Peyer's patch (tissue), 4 donors: ENCODE measurements around the gene OARD1.

Source experiments
- POLR2A ChIP-seq, 2 donors: fragments of 450-650 bp; IDR thresholded peaks; one replicate each; pipeline ENCODE4 v1.5.1; 2017; ENCODE audit warnings: antibody characterized with exemption in 2 of 2, mild to moderate bottlenecking in 2 of 2, moderate library complexity in 2 of 2
- TF ChIP-seq, protein P1 (sequence below), 6 experiments: fragments of 450-650 bp in 4 of 6; fragments of 200-600 bp in 2 of 6; sonication (generic) in 1 of 6; IDR thresholded peaks; one replicate each; pipeline ENCODE4 v1.5.1; 2017 to 2019; ENCODE audit warnings: antibody characterized with exemption in 6 of 6, mild to moderate bottlenecking in 3 of 6, moderate library complexity in 1 of 6

DNA sequence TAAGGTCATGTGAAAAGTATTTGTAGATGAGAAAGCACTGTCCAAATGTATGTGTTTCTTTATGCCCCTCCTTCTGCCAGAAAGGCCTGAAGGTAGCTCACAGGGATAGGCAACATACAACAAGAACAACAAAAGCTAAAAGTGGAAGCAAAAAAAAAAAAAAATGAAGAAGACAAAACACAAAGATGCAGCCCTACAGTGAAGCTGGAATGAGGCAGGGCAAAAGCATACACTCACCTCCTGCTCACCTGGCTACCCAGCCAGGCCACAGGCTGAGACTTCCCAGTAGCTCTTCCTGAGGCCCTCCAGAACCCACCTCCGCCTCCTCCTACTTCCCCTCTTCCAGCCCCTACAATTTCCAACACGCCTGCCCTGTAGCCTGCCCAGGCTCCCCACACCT, 35.6 kb downstream of the OARD1 start:
- TF ChIP-seq, protein P1, sequence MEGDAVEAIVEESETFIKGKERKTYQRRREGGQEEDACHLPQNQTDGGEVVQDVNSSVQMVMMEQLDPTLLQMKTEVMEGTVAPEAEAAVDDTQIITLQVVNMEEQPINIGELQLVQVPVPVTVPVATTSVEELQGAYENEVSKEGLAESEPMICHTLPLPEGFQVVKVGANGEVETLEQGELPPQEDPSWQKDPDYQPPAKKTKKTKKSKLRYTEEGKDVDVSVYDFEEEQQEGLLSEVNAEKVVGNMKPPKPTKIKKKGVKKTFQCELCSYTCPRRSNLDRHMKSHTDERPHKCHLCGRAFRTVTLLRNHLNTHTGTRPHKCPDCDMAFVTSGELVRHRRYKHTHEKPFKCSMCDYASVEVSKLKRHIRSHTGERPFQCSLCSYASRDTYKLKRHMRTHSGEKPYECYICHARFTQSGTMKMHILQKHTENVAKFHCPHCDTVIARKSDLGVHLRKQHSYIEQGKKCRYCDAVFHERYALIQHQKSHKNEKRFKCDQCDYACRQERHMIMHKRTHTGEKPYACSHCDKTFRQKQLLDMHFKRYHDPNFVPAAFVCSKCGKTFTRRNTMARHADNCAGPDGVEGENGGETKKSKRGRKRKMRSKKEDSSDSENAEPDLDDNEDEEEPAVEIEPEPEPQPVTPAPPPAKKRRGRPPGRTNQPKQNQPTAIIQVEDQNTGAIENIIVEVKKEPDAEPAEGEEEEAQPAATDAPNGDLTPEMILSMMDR (IDR thresholded peaks at IDR 0.05): no peak
- no peak for TF ChIP-seq POLR2A (IDR thresholded peaks at IDR 0.05)
